Renal pelvis (tissue), 4 donors: ENCODE data around the gene ZSCAN21. TPM values are rescaled to one million over a fixed set of nuclear protein-coding genes. Genes with fewer than 3 reads are reported as not detected.

ENCODE experiments used
- DNase-seq: peaks from one replicate; pipeline ENCODE4 v3.0.0-alpha.2; 2013
- polyA plus RNA-seq, 3 donors: library from polyadenylated mRNA; unstranded; fragments of 120-200 nt; gene quantifications; one replicate each; pipeline ENCODE4 v1.2.1, GENCODE V29; 2013; ENCODE audit not compliant: insufficient read length in 3 of 3

The ZSCAN21 gene
- polyA plus RNA-seq, 3 donors, result 22.8 to 27.1 (median 23.3) TPM

DNA sequence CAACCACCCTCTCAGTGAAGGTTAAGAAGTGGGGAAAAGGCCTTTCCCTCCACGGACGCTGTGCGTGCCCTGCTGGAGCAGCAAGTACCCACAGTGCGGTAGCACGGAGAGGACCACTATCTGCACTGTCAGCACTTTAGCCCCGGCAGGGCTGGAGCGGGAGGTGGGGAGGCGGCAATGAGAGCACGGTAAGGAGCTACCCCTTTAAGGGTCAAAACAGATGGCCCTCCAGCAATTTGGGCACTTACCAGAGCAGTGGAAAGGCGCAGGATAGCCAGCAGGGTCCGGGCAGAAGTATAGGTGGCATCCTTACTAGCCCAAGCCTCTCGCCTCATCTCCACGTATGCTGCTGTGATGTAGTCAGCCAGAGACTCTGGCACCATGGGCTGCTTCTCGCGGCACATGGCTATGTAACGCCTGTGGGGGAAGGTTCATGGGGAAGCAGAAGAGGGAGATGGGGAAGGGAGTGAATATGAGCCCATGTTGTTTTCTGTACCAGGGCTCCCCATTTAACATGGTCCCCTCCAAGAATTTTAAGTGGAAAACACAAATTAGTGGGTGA, 44.4 kb downstream of the ZSCAN21 start:
- DNase-seq, result no peak

DNA sequence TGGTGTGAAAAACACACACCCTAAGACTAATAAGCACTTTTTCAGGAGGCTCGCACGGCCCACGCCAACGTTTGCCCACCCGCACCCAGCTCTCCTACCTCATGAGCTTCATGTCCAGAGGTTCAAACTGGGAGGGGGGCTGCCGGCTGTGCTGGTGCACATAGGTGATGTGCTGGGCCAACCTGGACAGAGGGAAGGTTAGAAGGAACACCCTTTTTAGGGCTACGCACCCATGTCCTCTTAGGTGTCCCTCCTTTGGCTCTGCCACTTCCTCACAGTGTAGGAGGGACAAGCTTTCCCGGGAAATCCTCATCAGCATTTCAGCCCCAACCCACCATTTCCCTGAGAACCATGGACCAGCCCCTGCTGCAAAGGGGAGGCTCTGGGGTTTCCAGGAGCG, 45.7 kb downstream of the ZSCAN21 start:
- DNase-seq, result no peak

DNA sequence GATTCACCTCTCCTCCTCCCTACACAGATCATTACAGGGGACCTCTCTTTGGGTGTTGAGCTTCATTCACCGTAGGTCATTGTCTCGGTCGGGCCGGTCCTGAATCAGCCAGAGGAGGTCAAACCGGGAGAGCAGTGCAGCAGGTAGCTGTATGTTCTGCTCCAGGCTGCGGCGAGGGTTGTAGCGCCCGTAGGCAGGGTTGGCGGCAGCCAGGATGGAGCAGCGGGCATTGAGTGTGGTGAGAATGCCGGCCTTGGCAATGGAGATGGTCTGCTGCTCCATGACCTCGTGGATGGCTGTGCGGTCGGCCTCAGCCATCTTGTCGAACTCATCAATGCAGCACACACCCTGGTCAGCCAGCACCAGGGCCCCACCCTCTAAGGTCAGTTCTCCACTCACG, 46.1 kb downstream of the ZSCAN21 start:
- no peak for DNase-seq

DNA sequence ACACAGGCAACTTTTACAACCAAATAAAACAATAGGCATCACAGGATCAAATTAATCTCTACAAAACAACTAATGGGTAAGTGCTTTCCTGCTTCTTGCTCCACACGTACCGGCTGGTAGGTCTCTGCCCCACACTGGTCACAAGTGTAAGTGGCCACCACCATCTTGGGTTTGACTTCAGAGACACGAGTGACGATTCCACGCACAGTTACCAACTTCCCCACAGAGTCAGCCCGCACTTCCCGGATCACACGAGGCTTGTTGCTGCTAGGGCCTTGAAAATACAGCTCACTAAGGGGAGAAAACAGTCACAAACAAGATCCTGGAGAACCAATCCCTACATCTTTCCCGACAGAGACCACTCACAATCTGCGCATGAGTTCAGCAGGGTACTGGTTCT, 49.3 kb downstream of the ZSCAN21 start:
- no peak for DNase-seq

DNA sequence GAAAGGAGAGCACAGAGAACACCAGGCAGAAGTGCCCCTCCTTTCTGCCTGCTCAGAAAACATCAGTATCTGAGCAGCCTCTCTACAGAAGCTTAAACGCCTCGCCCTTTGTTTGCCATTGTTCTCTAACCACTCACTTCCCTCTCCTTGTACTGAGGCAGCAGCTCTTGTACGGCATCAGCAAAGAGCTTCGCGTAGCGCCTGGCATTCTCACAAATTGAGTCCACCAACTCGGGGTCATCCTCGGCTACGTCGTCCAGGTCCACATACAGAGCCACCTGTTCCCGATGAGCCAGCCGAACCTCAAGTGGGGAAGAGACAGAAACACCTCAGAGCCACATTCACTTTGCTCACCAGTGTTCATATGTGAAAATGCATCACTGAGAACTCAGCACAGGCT, 49.9 kb downstream of the ZSCAN21 start:
- DNase-seq, result no peak

DNA sequence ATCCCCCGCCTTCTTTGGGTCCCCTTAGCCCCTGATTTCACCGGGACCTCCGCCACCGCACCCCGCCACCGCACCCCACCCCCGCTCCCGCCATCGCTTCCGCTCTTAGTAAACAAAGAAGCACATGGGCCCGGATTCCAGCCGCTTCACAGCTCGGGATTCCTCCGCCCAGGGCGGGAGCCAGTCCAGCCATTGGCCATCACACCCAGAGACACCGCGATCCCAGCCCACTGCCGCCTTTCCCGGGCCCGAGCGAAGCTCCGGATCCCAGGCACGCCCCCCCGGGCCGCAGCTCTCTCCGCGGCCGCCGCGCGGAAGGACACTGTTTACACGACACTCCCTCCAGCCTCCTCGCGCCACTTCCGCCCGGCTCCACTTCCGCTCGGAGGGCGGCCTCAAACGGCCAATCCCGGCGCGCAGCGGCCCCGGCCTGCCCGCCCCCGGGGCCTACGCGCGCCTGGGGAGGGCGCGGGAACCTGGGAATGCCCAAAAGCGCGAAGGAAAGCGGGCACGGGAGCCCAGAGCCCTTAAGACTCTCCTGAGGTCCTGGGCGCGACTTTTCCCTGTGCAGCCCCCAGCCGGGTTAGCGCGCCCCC, 50.9 kb downstream of the ZSCAN21 start:
- peak; percentile 97 for DNase-seq

DNA sequence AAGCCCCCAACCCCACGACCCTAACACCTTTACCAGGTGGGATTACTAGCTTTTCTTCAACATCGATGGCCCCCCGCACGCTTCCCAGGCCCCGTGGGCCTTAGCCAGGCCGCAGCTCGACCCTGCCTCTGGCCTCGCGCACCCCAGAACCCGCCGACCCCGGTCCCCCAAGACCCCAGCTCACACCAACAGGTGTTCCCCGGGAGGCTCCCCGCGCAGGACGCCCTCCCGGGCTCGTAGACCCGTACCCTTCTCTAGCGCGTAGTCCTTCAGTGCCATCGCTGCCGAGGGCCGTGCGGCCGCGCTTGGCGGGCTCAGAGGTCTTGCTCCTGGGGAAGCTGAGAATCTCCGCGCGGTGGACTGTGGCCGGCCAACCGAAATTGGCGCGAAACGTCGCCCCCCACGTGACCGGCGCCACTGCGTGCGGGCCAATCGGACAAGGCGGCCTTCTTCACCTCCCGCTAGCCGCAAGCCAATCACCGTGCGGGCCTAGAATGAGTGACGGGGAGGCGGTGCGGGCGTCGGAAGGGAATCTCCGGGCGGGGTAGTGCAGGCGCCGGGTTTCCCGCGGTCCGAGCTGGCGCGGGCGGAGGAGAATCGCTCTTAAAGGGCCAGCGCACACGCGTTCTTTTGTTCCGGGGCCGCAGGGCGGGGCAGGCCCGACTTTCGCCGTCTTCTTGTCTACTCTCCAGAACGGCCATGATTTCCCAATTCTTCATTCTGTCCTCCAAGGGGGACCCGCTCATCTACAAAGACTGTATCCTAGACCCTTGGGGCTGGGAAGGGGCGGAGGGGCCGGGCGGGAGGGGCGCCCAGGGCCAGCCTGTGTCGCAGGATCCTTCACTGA, 51.7 kb downstream of the ZSCAN21 start, which contains the start of the genes AP4M1 and MCM7:
AP4M1 (plus strand) TSS at position 628 of the 847 bp plus-strand sequence; CDS start at position 700, 72 bp downstream.
MCM7 (minus strand) TSS at position 382 of the 847 bp plus-strand sequence; CDS start at position 279, 103 bp downstream.
- peak; percentile 99 for DNase-seq

DNA sequence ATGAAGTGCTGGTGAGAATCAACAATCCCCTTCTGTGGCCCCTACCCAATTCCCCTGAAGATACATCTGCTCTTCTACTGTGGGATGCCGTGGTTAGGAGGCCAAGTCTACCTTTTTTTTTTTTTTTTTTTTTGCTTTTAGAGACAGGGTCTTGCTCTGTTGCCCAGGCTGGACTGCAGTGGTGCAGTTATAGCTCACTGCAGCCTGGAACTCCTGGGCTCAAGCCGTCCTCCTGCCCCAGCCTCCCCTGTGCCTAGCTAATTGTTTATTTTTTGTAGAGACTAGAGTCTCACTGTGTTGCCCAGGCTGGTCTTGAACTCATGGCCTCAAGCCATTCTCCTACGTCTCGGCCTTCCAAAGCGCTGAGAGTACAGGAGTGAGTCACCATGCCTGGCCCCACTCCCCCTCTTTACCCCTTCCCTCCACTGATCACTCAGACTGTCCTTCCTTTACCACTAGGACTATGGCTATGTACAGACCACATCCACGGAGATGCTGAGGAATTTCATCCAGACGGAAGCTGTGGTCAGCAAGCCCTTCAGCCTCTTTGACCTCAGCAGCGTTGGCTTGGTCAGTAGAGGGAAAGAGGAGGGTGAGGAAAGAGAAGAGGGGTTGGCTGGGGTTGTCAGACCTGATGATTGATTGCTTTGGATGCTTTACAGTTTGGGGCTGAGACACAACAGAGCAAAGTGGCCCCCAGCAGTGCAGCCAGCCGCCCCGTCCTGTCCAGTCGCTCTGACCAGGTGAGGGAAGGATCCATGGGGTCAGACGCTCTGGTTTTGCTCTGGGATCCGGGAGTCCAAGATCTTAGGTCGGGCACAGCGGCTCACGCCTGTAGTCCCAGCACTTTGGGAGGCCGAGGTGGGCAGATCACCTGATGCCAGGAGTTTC, 53.6 kb downstream of the ZSCAN21 start:
- no peak for DNase-seq

DNA sequence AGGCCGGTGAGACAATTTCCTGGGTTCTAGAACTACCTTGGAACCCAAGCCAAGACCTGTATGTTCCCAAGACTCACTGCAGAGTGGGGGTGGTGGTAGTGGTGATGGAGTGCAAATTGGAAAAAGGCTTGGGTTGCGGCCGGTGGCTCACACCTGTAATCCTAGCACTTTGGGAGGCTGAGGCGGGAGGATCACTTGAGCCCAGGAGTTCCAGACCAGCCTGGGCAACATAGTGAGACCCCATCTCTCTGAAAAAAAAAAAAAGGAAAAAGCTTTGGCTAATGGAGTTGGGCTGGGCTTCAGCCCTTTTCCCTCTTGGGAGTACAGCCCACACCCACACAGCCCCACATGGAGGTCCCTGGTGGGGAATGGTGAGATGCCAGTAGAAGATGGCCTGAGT, 56.0 kb downstream of the ZSCAN21 start:
- DNase-seq, result no peak

DNA sequence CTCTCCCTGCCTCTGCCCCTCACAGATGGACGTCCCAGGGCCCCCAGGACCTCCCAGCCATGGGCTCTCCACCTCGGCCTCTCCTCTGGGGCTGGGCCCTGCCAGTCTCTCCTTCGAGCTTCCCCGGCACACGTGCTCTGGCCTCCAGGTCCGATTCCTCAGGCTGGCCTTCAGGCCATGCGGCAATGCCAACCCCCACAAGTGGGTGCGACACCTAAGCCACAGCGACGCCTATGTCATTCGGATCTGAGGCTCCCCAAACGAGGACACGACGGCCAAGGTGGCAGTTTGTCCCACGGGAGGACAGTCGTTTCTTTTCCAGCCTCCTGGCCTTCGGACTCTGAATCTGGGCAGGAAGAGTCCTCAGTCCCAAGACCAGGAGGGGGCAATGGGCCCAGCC, 57.1 kb downstream of the ZSCAN21 start:
- no peak for DNase-seq

DNA sequence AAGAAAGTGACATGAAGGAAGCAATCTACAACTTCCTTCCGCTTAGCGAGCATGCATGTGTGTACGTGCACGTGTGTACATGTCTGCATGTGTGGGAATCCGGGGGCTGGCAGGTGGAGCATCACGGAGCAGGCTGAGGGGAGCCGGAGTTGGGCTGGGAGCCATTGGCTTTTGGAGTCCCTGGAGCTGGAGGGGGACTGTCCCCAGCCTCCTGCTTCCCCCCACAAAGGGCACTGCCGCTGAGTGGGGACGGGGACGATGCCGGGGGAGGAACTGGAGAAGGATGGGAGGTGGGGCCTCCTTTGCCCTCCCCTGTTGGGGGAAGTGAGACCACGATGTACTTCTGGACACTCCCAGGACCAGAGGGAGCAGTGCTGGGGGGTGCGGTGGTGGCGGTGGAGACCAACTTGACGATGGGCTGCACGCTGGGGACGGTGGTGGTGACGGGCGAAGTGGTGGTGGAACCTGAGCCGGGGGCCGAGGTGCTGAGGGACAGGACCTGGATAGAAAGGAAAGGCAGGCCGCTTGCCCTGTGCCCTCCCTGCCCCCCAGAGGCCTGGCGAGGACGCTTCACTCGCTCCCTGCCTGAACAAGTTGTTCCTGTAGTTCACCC, 57.7 kb downstream of the ZSCAN21 start:
- DNase-seq, result no peak

DNA sequence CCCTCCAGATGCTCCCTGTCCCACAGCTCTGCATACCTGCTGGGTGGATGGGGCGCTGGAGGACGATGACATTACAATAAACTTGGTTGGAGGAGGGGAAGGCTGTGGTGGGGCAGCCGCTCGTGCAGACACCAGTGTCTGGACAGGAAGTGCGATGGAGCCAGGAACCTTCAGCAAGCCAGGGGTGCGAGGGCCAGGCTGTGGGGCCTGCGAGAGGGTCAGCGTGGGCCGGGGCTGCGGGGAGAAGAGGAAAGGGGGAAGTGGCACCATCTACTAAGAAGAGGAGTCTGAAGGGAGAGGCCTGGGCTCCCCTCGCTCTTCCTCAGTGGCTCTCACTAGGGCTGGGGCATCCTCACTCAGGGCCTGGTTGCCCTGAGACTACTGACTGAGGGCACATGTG, 58.3 kb downstream of the ZSCAN21 start:
- no peak for DNase-seq

DNA sequence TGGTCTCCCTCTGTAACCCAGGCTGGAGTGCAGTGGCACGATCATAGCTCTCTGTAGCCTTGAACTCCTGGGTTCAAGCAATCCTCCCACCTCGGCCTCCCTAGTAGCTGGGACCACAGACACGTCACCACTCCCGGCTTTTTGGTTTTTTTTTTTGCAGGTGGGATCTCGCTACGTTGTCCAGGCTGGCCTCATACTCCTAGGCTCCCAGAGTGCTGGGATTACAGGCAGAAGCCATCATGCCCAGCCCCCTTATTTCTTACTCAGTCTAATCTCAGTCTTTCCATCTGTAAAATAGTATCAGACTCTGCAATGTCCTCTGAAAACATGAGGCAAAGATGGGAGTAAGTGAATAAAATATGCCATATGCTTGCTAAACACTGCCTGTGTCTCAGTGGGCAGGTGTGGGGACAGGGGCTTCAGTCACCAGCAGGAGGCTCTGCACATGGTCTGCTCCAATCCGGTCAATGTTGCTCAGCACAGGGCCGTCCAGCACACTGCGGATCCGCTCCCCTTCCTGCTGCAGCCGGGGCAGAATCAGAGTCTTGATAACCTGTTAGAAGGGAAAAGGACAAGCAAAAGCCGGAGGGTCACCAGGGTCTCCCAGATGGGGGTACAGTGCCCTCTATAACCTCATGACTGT, 60.1 kb downstream of the ZSCAN21 start:
- no peak for DNase-seq

DNA sequence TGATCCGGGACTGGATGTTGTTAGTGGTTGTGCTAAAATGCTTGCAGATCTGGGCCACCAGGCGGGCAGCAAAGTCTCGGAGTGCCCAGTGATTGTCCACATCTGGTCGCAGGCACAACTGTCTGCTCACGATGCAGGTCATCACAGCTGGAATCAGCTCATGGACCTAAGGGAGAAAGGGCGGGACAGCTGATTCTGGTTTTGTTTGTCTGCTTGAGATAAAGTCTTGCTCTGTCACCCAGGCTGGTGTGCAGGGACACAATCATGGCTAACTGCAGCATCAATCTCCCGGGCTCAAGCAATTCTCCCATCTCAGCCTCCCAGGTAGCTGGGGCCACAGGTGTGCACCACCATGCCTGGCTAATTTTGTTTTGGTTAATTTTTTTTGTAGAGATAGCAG, 61.6 kb downstream of the ZSCAN21 start:
- no peak for DNase-seq

DNA sequence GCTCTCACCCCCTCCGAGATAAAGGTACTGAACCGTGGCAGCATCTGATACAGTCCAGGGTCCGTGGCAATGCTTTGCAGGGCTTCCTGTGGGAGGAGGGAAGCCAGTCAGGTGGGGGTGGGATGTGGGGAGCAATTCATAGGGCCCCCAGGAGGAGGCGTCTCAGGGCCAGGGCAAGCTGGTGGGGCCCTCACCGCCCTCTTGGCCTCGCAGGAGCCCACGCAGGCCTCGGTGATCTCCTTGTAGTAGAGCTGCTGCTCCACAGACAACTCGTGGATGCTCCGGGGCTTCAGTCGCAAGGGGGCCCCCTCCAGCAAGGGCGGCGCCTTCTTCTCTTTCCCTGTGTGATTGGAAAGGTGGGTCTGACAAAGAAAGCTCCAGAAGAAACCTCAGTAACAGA, 62.3 kb downstream of the ZSCAN21 start:
- DNase-seq, result no peak

Other genes starting within 250 kb of the ZSCAN21 start
- under 1 TPM; 0.14 to 0.95 (median 0.73) TPM for gene CYP3A43, start 221.8 kb upstream of the ZSCAN21 start, polyA plus RNA-seq
- gene OR2AE1, start 172.7 kb upstream of the ZSCAN21 start, polyA plus RNA-seq, result under 1 TPM in 1 of 3 donors, not detected in 2; 0.27 TPM
- 10 to 100 TPM; 30.1 to 39.5 (median 31.1) TPM for gene TRIM4, start 130.2 kb upstream of the ZSCAN21 start, polyA plus RNA-seq
- 1 to 10 TPM in 1 of 3 donors, under 1 TPM in 2; 0.86 to 1.7 (median 0.95) TPM for gene GJC3, start 120.2 kb upstream of the ZSCAN21 start, polyA plus RNA-seq
- gene AZGP1, start 73.7 kb upstream of the ZSCAN21 start, polyA plus RNA-seq, result 10 to 100 TPM; 62.6 to 70.1 (median 68.7) TPM
- 10 to 100 TPM; 42.4 to 68.8 (median 63.1) TPM for gene ZKSCAN1, start 34.2 kb upstream of the ZSCAN21 start, polyA plus RNA-seq
- 10 to 100 TPM; 50.5 to 58.6 (median 57.8) TPM for gene ZNF3, start 31.9 kb downstream of the ZSCAN21 start, polyA plus RNA-seq
- gene COPS6, start 39.2 kb downstream of the ZSCAN21 start, polyA plus RNA-seq, result 100 to 1,000 TPM; 133 to 137 (median 135) TPM
- gene MCM7, start 51.6 kb downstream of the ZSCAN21 start, polyA plus RNA-seq, result 100 to 1,000 TPM; 166 to 180 (median 170) TPM
- 10 to 100 TPM; 33.4 to 39.4 (median 39.0) TPM for gene AP4M1, start 51.9 kb downstream of the ZSCAN21 start, polyA plus RNA-seq
- 10 to 100 TPM; 65.8 to 72.3 (median 69.2) TPM for gene TAF6, start 69.6 kb downstream of the ZSCAN21 start, polyA plus RNA-seq
- gene CNPY4, start 69.9 kb downstream of the ZSCAN21 start, polyA plus RNA-seq, result 10 to 100 TPM; 39.3 to 43.0 (median 41.5) TPM
- 1 to 10 TPM; 1.7 to 2.6 (median 2.0) TPM for gene MBLAC1, start 77.2 kb downstream of the ZSCAN21 start, polyA plus RNA-seq
- 100 to 1,000 TPM; 116 to 136 (median 129) TPM for gene LAMTOR4, start 99.1 kb downstream of the ZSCAN21 start, polyA plus RNA-seq
- gene TRAPPC14, start 108.9 kb downstream of the ZSCAN21 start, polyA plus RNA-seq, result 10 to 100 TPM; 21.0 to 27.1 (median 24.7) TPM
- gene GAL3ST4, start 118.8 kb downstream of the ZSCAN21 start, polyA plus RNA-seq, result 1 to 10 TPM; 5.8 to 6.0 (median 5.9) TPM
- 10 to 100 TPM; 13.6 to 16.6 (median 14.0) TPM for gene GPC2, start 127.6 kb downstream of the ZSCAN21 start, polyA plus RNA-seq
- gene STAG3, start 128.1 kb downstream of the ZSCAN21 start, polyA plus RNA-seq, result 10 to 100 TPM; 10.2 to 33.4 (median 30.1) TPM
- 1 to 10 TPM; 2.0 to 9.2 (median 8.1) TPM for gene PVRIG, start 170.2 kb downstream of the ZSCAN21 start, polyA plus RNA-seq